GM12801 (cell line): ENCODE measurements around the gene GRIA4.

Source experiments
- CTCF ChIP-seq: IDR thresholded peaks from one replicate; pipeline ENCODE4 v1.5.1; 2011; ENCODE audit warnings: control low read depth; ENCODE audit not compliant: insufficient read length; ENCODE audit errors: extremely low read depth

Gene GRIA4

GRCh38 chr11:105838668-105839384, 229.0 kb downstream of the GRIA4 start:
- no peak for TF ChIP-seq CTCF

- TF ChIP-seq CTCF: no peak
These were observed 230.5 kb downstream of the GRIA4 start for GRCh38 chr11:105840391-105840790.

GRCh38 chr11:105852403-105852802, 242.5 kb downstream of the GRIA4 start:
- TF ChIP-seq CTCF: no peak

GRCh38 chr11:105854269-105854668, 244.4 kb downstream of the GRIA4 start:
- no peak for TF ChIP-seq CTCF

GRCh38 chr11:105856954-105857353, 247.1 kb downstream of the GRIA4 start:
- TF ChIP-seq CTCF: no peak

GRCh38 chr11:105857728-105858127, 247.9 kb downstream of the GRIA4 start:
- TF ChIP-seq CTCF: no peak

GRCh38 chr11:105858841-105859240, 249.0 kb downstream of the GRIA4 start:
- TF ChIP-seq CTCF: no peak
